HTERT RPE-1 (cell line): ENCODE measurements around the gene NFKBIA.
"Not testable (repeated sequence)": the region's sequence is repeated elsewhere in the genome, so short reads cannot be mapped to it uniquely, and the experiment has no call there.

Source experiments
- in situ Hi-C: fragments of 300-500 bp; cut with MboI; formaldehyde crosslinking; loops from 4 replicates; pipeline ENCODE4 v1.14.3; 2020; ENCODE audit warnings: low sequenced_read_pairs

NFKBIA gene

GRCh38 chr14:35394326-35395013, 10.1 kb downstream of the NFKBIA start:
- in situ Hi-C loops, result no loop called here

GRCh38 chr14:35393826-35394225, 10.7 kb downstream of the NFKBIA start:
- in situ Hi-C loops, result no loop called here

GRCh38 chr14:35392103-35392502, 12.4 kb downstream of the NFKBIA start:
- in situ Hi-C loops, result no loop called here

- in situ Hi-C loops, result no loop called here
Measured at GRCh38 chr14:35391388-35391710, 13.2 kb downstream of the NFKBIA start.

GRCh38 chr14:35390577-35391387, 13.8 kb downstream of the NFKBIA start:
- in situ Hi-C loops, result no loop called here

GRCh38 chr14:35389315-35389667, 15.3 kb downstream of the NFKBIA start:
- in situ Hi-C loops, result no loop called here

- in situ Hi-C loops, result no loop called here
Measured at GRCh38 chr14:35388656-35389314, 15.8 kb downstream of the NFKBIA start.

- in situ Hi-C loops, result no loop called here
Measured at GRCh38 chr14:35387713-35388579, 16.6 kb downstream of the NFKBIA start.

GRCh38 chr14:35387219-35387618, 17.3 kb downstream of the NFKBIA start:
- in situ Hi-C loops, result no loop called here

GRCh38 chr14:35386673-35387125, 17.9 kb downstream of the NFKBIA start:
- in situ Hi-C loops, result no loop called here

GRCh38 chr14:35385042-35385839, 19.3 kb downstream of the NFKBIA start:
- in situ Hi-C loops, result no loop called here

- in situ Hi-C loops, result no loop called here
Measured at GRCh38 chr14:35384455-35385041, 20.0 kb downstream of the NFKBIA start.

- in situ Hi-C loops, result no loop called here
Measured at GRCh38 chr14:35383569-35384454, 20.7 kb downstream of the NFKBIA start.

- in situ Hi-C loops, result no loop called here
Measured at GRCh38 chr14:35380794-35381193, 23.8 kb downstream of the NFKBIA start.

- in situ Hi-C loops, result not testable (repeated sequence)
Measured at GRCh38 chr14:35379234-35379933, 25.2 kb downstream of the NFKBIA start.

GRCh38 chr14:35378425-35379233, 25.9 kb downstream of the NFKBIA start:
- in situ Hi-C loops, result no loop called here

- in situ Hi-C loops, result no loop called here
Measured at GRCh38 chr14:35375558-35376025, 29.0 kb downstream of the NFKBIA start.
